ENCODE measurements around the gene PREX1. TPM values are rescaled to one million over a fixed set of nuclear protein-coding genes. Genes with fewer than 3 reads are reported as not detected.

PREX1 gene
- polyA plus RNA-seq, 1 experiment: 1.3 TPM

DNA sequence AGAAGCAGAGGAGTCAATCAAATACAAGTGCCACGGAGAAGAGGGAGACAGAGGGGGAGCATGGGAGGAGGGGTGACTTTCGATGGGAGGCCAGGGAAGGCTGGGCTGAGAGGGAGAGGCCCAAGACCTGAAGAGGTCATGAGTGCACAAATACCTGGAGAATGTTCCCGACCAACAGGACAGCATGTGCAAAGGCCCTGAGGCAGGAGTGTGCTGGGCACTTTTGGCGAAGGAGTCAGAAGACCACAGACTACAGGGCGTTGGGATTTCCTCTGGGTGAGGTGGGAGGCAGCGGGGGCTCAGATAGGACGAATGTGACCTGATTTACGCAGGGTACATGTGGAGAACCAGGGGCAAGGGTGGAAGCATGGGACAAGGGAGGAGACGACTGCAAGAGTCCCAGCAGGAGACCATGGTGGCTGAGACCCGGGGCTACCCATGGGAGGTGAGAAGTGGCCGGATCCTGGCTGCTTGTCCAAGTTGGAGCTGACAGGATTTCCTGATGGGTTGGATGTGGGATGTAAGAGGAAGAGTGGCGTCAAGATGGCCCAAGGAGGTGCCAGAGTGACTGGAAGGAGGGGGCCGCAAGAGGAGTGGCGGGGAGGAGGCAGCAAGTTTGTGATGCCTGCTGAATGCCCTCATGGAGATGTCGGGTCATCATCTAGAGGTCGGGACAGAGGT, 23.4 kb downstream of the PREX1 start:
- no peak for DNase-seq (ENCODE audit: low read depth)
- Histone ChIP-seq H3K27me3 (ENCODE audit: control insufficient read depth, insufficient read depth, low read length) (no peaks in the 10 kb centered on the region), H3K4me3 (ENCODE audit: low read depth, low read length) (no peak overlapping the region), H3K36me3 (ENCODE audit: control insufficient read depth, insufficient read depth, low read length) (no peaks in the 10 kb centered on the region)
- TF ChIP-seq, protein P1, sequence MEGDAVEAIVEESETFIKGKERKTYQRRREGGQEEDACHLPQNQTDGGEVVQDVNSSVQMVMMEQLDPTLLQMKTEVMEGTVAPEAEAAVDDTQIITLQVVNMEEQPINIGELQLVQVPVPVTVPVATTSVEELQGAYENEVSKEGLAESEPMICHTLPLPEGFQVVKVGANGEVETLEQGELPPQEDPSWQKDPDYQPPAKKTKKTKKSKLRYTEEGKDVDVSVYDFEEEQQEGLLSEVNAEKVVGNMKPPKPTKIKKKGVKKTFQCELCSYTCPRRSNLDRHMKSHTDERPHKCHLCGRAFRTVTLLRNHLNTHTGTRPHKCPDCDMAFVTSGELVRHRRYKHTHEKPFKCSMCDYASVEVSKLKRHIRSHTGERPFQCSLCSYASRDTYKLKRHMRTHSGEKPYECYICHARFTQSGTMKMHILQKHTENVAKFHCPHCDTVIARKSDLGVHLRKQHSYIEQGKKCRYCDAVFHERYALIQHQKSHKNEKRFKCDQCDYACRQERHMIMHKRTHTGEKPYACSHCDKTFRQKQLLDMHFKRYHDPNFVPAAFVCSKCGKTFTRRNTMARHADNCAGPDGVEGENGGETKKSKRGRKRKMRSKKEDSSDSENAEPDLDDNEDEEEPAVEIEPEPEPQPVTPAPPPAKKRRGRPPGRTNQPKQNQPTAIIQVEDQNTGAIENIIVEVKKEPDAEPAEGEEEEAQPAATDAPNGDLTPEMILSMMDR (IDR thresholded peaks at IDR 0.05; ENCODE audit: insufficient read depth, low read depth, low read length): no peak
- CTCF ChIA-PET: no interaction called here
- POLR2A ChIA-PET: no interaction called here

DNA sequence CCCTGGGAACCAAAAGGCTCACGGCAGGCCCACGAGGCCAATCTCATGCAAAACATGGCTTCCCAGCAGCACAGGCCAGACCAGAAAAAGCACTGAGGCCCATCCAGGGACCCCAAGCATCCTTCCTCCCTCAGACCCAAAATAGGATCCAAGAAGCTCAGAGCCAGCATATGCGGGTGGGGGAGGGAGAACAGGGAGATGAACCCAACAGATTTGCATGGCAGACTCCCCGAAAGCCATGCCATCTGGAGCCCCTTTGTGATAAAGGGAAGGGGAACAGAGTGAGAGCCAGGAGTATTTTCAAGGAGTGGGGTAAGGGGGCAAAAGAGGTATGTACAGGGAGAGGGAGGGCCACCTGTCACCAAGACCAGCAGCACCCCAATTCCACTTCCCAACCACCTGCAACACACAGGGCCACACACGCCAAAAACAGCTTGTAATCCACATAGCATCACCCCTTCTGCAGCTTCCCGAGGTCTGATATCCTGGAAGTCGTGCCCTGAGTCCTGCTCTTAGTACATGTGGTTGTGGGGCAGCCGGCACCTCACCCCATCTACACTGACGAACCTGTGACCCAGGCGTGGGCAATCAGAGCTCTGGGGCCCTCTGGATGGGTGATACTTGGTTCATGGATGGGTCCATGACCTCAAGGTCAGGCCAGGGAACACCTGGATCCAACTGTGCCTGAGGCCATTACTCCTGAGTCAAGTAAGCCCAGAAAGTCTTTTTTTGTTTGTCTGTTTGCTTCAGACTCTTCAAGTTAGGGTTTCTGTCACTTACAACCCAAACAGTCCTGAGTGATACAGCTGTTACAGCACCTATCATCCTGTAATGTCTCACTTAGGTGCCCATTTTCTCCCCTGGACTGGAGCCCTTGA, 24.4 kb downstream of the PREX1 start:
- no peaks in the 10 kb centered on the region for H3K27me3 ChIP-seq (ENCODE audit: control insufficient read depth, insufficient read depth, low read length)
- POLR2A ChIA-PET: no interaction called here
- H3K36me3 ChIP-seq (ENCODE audit: control insufficient read depth, insufficient read depth, low read length): no peaks in the 10 kb centered on the region
- H3K4me3 ChIP-seq (ENCODE audit: low read depth, low read length): no peak overlapping the region
- TF ChIP-seq, protein P1 (IDR thresholded peaks at IDR 0.05; ENCODE audit: insufficient read depth, low read depth, low read length): no peak
- CTCF ChIA-PET: interaction anchor here (0.9 kb wide), 1 partner anchor 10 kb away, joined by 3 read pairs; no protein-coding TSS in a partner anchor
- DNase-seq (ENCODE audit: low read depth): no peak

DNA sequence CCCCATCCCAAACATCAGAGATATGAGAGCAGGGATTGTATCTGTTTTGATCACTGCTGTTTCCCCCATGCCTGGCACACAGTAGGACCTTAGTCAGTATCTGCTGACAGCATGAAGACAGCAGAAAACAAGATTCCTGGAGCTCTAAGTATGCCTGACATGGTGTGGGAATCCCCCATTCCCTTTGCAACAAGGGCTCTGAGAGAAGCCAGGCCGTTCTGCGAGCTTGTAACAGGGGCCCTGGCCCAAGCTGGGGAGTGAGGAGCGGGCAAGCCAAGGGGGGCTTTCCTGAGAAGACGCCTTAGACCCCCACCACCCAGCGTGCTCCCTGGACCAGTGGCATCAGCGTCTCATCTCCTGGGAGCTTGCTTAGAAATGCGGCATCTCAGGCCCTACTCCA, 25.2 kb downstream of the PREX1 start:
- TF ChIP-seq, protein P1 (IDR thresholded peaks at IDR 0.05; ENCODE audit: insufficient read depth, low read depth, low read length): no peak
- POLR2A ChIA-PET: no interaction called here
- DNase-seq (ENCODE audit: low read depth): no peak
- Histone ChIP-seq H3K27me3 (ENCODE audit: control insufficient read depth, insufficient read depth, low read length) (no peaks in the 10 kb centered on the region), H3K4me3 (ENCODE audit: low read depth, low read length) (no peak overlapping the region), H3K36me3 (ENCODE audit: control insufficient read depth, insufficient read depth, low read length) (no peaks in the 10 kb centered on the region)
- CTCF ChIA-PET: no interaction called here

DNA sequence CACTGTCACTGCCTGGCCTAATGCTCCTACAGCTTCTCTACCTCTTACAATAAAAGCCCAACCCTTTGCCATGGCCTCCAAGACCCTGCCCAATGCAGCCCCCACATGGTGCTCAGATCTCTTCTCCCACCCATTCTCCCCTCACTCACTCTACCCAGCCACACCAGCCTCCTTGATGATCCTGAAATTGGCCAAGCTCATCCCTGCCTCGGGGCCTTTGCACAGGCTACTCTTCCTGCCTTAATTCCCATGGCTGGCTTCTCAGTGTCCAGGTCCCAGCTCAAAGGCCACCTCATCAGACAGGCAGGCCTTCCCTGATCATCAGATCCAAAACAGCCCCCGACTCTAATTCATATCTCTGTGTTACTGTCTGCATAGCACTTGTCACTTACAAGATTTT, 25.6 kb downstream of the PREX1 start:
- no peak overlapping the region for H3K4me3 ChIP-seq (ENCODE audit: low read depth, low read length)
- CTCF ChIA-PET: no interaction called here

DNA sequence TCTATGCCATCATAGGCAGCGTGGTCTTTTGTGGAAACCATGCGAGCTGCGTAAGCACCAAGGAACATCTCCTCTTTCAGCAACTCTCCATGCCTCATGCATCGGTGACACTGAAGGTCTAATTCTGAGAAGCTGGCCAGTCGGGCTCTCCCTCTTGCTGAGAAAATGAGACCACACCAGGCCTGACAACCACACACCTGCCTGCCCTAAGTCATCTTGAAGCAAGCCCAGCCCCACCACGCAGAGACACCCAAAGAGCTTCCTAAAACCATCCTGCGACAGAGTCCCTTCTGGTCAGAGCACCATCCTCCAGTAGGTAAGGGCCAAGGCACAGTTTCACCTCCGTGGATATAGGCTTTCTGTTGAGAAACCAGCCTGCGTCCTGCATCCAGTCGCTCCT, 26.6 kb downstream of the PREX1 start:
- H3K4me3 ChIP-seq (ENCODE audit: low read depth, low read length): no peak overlapping the region
- ChIA-PET POLR2A (no interaction called here), CTCF (interaction anchor here (1.2 kb wide), 1 partner anchor 17 kb away, joined by 3 read pairs; no protein-coding TSS in a partner anchor)
- H3K36me3 ChIP-seq (ENCODE audit: control insufficient read depth, insufficient read depth, low read length): no peaks in the 10 kb centered on the region
- DNase-seq (ENCODE audit: low read depth): no peak
- no peaks in the 10 kb centered on the region for H3K27me3 ChIP-seq (ENCODE audit: control insufficient read depth, insufficient read depth, low read length)
- TF ChIP-seq, protein P1 (IDR thresholded peaks at IDR 0.05; ENCODE audit: insufficient read depth, low read depth, low read length): no peak

More for the DNA sequence above, 25.6 kb downstream of the PREX1 start:
- TF ChIP-seq, protein P1 (IDR thresholded peaks at IDR 0.05; ENCODE audit: insufficient read depth, low read depth, low read length): no peak
- Histone ChIP-seq H3K36me3 (ENCODE audit: control insufficient read depth, insufficient read depth, low read length) (no peaks in the 10 kb centered on the region), H3K27me3 (ENCODE audit: control insufficient read depth, insufficient read depth, low read length) (no peaks in the 10 kb centered on the region)
- POLR2A ChIA-PET: no interaction called here
- no peak for DNase-seq (ENCODE audit: low read depth)

Measured in BJ (cell line).